ENCODE results near the gene ZNF239. TPM values are rescaled to one million over a fixed set of nuclear protein-coding genes. Genes with fewer than 3 reads are reported as not detected.
"Not testable (repeated sequence)": the region's sequence is repeated elsewhere in the genome, so short reads cannot be mapped to it uniquely, and the experiment has no call there.

ZNF239 gene
- total RNA-seq: 0.22 and 0.40 TPM in 2 replicates

DNA sequence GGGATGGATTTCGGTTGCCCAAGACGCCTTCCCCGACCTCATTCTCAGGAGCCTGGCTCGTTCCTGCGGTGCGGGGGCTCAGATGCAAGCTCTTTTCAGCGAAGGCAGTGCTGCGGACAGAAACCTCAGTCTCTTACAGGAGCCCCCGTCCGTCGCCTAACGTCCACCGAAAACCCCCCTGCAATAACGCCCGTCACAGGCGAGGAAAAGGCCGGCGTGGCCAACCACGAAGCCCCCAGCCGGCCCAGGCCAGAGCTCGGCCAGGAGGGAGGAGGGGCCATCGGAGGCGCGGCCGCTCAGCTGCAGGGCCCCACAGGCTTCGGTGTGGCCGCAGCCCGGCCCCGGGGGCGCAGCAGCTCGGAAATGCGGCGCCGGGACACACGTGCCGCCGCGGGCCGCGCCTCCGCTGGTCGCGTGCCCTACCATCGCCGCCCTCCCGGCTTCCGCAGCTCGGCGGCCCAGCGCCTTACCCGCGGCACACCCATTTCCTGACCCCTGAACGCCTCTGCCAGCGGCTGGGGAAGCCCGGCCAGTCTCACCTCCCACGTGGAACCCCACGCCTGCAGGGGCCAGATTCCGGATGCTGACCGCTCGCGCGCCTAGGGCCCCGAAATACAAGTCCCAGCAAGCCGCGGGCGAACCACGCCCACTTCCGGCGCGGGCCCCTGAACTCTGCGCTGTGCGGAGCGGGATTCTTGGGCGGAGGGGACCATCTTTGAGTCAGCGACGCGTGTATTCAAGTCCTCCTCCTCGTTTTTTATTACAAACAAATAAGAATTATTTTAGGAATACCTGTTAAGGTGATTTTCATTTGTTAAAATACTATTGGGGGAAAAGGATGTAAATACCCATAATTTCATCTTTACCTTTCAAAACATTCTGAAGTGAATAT is at the start of gene ZNF239:
Gene ZNF239 (minus strand): TSS at position 616 of the 892 bp plus-strand sequence. CDS start 16,537 bp downstream, outside the sequence.
- peak; percentile 71 to 75 for DNase-seq (ENCODE audit: low read depth in 2 of 2)

DNA sequence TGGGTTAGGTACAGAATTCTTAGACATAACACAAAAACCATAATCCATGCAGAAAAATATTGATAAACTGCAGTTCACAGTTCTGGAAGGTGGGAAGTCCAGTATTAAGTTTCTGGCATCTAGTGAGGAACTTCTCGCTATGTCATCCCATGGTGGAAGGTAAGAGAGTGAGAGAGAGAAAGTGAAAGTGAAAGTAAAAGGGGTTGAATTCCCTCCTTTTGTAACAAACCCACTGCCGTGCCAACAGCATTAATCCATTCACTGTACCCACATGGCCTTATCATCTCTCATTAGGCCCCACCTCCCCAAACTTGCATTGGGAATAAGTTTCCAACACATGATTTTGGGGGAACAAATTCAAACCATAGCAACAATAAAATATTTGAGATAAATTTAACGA is 48.9 kb upstream of the ZNF239 start:
- peak; percentile 61 to 66 for DNase-seq (ENCODE audit: low read depth in 2 of 2)

DNA sequence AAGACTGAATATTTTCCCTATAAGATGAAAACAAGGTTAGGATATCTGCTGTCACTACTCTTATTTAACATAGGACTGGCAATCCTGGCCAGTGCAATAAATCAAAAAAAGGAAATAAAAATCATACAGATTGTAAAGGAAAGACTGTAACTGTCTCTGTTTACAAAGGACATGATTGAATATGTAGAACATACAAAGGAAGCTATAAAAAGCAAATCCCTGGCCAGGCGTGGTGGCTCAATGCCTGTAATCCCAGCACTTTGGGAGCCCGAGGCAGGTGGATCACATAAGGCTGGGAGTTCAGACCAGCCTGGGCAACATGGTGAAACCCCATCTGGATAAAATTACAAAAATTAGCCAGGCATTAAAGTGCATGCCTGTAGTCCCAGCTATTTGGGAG is 47.6 kb upstream of the ZNF239 start:
- no peak for DNase-seq (ENCODE audit: low read depth in 2 of 2)

DNA sequence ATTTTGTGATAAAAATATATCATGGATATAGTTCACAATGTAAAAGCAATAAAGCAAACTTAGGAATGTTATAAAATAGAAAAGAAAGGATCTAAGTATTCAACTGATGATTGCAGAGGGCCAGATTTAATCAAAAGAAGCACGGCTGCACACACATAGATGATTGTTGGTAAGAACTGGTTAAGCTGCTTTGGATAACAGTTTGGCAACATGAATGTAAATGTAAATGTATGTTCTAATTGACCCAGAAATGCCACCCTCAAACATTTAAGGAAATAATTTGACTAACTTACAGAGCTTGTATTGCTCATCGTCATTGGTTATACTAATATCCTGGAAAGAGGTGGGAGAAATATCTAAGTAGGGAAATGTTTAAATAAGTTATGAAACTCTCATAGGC is 45.0 kb upstream of the ZNF239 start:
- DNase-seq (ENCODE audit: low read depth in 2 of 2): no peak

DNA sequence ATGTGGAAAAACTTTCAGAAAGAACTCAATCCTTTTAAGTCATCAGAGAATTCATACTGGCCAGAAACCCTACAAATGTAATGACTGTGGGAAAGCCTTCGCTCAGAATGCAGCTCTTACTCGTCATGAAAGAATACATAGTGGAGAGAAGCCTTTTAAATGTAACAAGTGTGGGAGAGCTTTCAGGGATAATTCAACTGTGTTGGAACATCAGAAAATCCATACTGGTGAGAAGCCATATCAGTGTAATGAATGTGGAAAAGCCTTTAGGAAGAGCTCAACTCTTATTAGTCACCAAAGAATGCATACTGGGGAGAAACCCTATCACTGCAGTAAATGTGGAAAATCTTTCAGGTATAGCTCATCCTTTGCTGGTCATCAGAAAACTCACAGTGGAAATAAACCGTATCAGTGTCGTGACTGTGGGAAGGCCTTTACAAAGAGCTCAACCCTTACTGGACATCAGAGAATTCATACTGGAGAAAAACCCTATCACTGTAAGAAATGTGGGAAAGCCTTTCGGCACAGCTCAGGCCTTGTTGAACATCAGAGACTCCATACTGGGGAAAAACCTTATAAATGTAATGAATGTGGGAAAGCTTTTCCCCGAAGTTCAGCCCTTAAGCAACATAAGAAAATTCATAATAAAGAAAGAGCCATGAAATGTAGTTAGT is 42.4 kb upstream of the ZNF239 start:
- no peak for DNase-seq (ENCODE audit: low read depth in 2 of 2)

DNA sequence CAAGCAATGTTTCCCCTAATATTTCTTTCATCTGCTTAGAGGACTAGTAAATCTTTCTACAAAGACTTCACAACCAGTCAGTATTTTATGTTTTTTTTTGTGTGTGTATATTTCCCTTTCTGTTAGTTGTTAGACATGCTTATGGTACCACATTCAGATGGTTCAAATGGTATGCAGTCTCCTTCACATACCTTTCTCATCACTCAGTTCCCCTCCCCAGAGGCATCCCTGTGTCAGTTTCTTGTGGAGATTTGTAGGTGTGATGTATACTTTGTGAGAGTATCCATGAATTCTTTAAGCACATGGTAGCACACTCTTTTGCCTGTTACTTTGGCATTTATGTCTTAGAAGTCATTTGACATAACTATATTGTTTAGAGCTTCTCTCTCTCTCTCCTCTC is 36.2 kb upstream of the ZNF239 start:
- DNase-seq (ENCODE audit: low read depth in 2 of 2): no peak

DNA sequence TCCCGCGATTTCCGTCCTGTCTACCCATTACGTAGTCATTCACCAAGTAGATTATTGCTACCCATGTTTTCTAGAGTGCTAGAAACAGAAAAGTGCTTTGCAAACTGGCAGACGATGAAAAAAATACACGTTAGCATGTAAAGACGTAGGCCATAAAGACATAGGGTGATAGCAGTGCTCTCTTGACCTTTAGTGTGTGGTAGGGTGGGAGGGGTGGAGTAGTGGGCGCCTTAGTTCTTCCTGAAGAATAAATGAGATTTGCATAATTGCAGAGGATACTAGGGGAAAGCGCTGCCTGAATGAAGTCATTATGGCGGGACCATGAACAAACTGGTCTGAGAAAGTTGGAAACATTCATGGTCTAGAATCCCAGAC is 32.8 kb upstream of the ZNF239 start:
- no peak for DNase-seq (ENCODE audit: low read depth in 2 of 2)

DNA sequence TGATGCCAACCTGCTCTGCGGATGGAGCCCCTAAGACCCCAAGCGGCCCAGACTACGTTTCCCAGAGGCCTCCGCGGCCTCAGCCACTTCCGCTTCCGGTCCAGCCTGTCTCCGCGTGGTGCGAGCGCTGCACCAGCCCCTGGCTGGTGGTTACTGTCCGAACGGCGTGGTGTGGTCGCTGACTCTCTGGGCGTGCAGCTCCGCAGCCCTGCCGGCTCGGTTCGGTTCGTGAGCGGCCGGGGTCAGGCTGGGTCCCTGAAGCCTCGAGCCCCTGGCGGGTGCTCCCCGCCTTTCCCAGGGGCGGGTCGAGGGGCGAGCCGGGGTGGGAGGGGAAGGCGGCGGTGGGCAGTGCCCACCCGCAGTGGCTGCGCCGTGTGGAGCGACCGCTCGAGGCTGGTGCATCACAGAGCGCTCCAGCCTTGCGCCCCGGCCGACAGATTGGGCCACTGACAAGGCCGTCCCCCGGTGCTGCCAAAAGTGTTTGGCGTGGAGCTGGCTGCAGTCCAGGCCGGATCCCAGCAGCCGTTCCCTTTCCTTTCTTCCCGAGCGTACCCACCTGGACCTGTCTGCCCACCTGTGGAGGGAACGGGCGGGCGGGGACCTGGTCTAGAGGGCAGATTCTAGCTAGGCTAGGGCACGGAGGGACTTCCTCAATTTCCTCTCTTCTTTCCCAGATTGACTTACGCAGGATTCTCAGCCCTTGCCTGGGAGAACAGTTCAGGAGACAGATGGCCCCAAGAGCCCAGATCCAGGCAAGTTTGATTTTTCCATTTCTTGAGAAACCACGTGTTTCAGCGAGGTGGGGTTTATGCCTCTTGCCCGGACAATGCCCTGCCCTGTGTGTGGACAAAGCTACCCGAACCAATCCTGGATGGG is 32.1 kb upstream of the ZNF239 start, which contains the start of gene ZNF485:
Gene ZNF485 (plus strand): TSS at position 116 of the 876 bp plus-strand sequence. CDS start 613 bp downstream, at position 729.
- DNase-seq (ENCODE audit: low read depth in 2 of 2): peak; percentile 68 to 75

DNA sequence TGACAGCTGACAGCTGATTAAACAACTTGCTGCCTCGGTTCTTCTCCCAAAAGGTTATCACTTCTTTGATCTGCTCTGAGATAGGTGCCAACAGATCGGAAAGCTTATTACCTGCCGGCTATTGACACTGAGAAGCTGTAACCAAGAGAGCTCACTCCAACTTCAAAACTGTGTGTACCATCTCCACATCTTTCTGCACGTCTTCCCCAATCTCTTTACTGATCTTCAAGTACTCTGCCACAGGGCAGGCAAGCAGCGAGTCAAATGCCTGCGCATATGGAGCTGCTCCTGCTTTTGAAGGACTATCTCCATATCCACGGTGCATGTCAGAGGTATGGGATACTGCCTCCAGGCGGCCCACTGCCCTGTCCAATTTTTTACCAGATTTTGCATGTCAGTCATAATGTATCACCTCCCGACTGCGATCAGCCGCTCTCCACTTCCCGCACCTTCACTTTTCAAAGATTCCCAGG is 31.5 kb upstream of the ZNF239 start:
- DNase-seq (ENCODE audit: low read depth in 2 of 2): no peak

DNA sequence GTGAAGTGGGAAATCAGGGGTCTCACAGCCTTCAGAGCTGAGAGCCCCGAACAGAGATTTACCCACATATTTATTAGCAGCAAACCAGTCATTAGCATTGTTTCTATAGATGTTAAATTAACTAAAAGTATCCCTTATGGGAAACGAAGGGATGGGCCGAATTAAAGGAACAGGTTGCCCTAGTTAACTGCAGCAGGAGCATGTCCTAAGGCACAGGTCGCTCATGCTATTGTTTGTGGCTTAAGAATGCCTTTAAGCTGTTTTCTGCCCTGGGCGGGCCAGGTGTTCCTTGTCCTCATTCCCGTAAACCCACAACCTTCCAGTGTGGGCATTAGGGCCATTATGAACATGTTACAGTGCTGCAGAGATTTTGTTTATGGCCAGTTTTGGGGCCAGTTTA is 27.2 kb upstream of the ZNF239 start:
- not testable (repeated sequence) for DNase-seq (ENCODE audit: low read depth in 2 of 2)

DNA sequence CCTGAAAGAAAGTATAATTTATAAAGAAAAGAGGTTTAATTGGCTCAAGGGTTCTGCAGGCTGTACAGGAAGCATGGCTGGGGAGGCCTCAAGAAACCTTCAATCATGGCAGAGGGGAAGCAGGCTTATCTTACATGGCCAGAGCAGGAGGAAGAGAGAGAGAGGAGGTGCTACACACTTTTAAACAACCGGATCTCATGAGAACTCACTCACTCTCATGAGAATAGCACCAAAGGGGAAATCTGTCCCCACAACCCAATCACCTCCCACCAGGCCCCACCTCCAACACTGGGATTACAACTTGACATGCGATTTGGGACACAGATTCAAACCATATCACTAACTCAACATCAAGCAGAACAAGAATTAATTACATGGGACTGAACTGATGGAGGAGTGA is 24.9 kb upstream of the ZNF239 start:
- no peak for DNase-seq (ENCODE audit: low read depth in 2 of 2)

DNA sequence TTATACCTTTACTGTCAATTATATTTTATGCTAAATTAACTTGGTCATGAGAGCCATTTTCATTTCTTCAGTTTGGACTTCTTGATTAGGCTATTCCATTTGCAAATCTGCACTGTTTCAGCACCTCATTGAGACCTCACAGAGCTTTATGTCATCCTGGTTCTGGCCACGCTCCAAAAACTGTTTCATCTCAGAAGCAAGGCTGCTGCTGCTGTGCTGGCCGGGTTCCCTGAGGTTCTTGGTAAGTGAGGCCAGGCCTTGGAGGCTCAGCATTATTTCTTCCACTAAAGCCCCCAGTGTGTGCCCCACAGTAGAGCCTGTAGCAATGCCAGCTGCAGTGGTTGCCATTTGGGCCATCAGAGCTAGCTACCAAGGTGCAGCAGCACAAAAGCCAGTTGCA is 24.0 kb upstream of the ZNF239 start:
- no peak for DNase-seq (ENCODE audit: low read depth in 2 of 2)

DNA sequence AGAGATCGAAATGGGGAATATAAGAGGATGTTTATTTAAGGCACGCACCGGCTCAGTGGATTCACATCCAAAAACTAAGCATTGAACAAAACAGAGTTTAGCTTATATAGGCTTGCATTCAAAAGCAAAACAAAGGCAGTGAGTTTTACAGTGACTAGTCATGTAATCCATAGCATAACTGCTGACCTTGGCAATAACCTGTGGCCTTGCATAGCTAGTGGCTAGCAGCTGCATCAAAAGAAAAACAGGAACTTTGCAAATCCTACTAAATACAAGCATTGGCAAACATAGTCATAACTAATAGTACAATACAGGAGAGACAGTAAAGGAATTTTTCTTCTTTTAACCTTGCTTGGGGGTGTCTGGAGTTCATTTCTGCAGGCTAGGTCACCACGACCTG is 22.1 kb upstream of the ZNF239 start:
- no peak for DNase-seq (ENCODE audit: low read depth in 2 of 2)

DNA sequence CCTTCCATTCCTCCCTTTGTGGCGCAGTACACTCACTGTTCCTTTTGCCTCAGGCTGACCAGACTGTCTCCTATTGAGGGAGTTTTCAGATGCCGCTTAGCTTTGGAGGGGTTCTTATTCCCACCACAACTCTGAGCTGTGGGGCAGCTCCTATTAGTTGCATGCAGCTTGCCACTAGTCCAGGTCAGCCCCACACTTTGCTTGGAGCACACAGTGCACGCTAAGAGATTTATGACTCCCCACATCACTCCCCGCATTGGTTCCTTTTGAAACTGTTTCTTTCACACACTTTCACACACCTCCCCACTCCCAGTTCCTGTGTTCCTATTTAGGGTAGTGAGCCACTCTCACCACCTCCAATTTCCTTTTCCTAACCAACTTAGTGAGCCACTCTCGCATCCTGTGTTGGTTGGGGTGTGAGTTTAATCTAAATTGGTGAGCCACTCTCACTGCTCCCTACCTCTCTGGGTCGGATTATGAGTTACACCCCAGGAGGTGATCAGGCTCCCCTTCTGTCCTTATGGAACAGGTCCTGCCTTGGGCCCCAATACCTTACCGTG is 21.4 kb upstream of the ZNF239 start:
- peak in 1 of 2 donors; percentile 33 for DNase-seq (ENCODE audit: low read depth in 2 of 2)

DNA sequence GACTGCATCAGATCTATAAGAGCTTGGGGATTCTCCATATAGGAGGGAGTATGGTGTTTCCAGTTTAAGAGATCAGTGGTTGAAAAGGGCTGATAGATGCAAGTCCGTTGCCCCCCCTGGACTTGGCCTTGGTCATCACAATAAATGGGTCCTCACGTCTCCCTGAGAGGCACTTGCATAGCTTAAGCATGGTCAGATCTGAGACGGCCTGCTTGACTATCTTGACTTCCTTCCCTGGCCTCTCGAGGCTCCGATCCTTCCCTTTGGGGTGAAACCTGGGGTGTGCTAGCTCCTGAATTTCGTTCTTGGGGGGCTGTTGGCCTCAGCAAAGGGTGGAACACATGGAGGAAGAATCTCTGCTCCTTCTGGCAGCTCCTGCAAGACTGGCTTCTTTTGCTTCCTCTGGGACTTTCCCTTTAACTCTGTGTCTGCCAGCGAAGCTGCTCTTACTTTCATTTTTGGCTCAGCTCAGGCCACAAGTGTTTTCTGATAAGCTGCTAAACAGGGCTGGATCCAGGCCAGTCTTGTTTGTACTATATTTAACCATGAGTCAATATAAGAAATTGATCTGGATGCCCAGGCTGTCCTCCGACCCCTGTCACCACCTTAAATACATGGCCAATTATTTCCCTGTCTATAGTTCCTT is 20.7 kb upstream of the ZNF239 start:
- DNase-seq (ENCODE audit: low read depth in 2 of 2): peak in 1 of 2 donors; percentile 72

DNA sequence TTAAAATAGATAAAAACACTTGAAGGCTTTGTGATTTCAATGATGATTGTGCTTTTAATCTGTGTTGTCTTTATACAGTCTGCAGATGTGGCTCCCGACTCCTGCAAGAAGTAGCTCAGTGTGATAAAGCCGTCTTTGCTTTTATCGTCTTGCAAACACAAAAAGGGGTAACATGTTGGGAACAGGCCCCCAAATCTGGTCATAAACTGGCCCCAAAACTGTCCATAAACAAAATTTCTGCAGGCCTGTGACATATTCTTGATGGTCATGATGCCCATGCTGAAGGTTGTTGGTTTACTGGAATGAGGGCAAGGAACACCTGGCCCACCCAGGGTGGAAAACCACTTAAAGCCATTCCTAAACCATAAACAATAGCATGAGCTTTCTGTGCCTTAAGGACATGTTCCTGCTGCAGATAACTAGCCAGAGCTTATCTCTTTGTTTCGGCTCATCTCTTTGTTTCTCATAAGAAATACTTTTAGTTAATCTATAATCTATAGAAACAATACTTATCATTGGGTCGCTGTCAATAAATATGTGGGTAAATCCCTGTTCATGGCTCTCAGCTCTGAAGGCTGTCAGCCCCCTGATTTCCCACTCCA is 17.0 kb upstream of the ZNF239 start:
- DNase-seq (ENCODE audit: low read depth in 2 of 2): no peak

DNA sequence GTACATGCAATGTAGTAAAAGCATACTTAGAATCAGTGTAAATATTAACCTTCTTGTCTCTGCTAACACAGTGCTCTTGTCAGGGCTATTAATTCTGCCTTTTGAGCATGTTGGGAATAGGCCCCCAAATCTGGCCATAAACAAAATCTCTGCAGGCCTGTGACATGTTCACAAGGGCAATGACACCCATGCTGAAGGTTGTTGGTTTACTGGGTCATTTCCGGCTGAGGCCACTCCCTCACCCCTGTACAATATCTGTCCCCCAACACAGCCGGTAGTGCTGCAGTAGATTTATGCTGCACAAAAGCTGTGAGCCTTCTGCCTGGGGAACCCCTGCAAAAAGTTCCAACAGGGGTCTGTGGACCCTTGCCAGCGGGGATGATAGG is 12.3 kb upstream of the ZNF239 start:
- DNase-seq (ENCODE audit: low read depth in 2 of 2): not testable (repeated sequence)

DNA sequence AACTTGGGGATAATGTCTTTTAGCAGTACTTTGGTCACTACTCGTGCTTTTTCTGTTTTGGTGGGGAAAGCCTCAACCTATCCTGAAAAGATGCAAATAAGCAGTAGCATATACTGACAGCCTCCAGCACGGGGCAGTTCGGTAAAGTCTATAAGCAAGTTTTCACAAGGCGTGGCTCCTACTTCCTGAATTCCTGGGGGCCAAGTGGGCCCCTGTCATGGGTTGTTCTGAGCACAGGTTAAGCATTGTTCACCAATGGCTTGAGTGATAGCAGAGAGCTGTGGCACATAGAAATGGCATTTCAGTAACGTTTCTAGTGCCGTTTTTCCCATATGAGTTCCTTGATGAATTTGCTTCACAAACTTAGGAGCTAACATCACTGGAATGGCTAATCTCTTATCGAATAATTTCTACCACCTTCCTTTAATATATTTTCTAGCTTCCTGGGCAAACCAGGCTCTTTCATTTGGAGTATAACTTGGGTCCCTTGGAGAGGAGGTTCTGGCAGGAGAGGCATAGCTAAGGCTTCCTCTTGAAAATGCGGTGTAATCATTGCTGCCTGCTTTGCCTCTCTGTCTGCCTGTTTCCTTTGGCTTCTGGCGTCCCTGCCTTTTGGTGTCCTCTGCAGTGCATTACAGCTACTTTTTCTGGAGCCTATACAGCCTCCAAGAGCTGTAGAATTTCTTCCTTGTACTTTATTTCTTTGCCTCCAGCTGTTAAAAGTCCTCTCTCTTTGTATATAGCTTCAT is 11.7 kb upstream of the ZNF239 start:
- no peak for DNase-seq (ENCODE audit: low read depth in 2 of 2)

DNA sequence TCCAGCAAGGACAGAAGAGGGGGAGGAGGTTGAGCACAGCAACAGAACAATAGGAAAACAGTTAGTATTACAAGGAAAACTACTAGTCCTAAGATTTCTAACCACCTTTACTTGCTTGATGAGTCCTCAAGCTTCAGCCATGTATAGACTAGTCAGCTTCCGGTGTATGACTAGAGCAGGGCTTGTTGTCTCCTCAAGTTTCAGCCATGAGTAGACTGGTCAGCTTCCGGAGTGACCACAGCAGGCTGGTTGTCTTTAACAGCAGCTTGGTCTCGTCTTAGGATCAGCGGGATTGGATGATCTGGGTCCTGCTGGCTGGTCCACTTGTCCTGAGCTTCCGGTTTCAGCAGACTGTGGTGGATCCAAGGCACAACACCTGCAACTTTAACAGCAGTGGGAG is 10.6 kb upstream of the ZNF239 start:
- peak in 1 of 2 donors; percentile 67 for DNase-seq (ENCODE audit: low read depth in 2 of 2)

DNA sequence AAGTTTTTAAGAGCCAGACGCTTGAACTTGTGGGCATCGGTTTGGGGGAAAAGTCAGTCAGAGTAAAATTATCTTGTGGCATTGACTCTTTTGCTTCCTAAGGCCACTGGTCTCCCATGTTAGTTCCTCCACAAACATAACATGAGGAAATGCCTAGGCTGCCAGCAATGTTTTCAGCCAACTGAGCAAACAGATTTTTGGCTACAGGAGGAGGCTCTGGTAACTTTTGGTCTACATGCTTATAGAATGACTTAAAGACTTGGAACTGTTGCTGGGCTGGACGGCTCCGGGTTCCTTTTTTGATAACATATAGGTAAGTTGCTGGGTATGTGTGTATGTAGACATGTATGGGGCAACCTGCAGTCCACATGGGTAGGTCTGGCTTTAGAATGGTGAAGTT is 9.6 kb upstream of the ZNF239 start:
- no peak for DNase-seq (ENCODE audit: low read depth in 2 of 2)
